Measurements from ENCODE around the gene CASQ2. TPM values are rescaled to one million over a fixed set of nuclear protein-coding genes. Genes with fewer than 3 reads are reported as not detected.
A peak's percentile ranks its signal among the peaks of the same experiment; 100 is the strongest.

Gene CASQ2
- total and polyA plus RNA-seq, 9 of the 15 experiments (the other 6 are each of a cell fraction or from before 2014, with no cell fraction given): not detected

DNA sequence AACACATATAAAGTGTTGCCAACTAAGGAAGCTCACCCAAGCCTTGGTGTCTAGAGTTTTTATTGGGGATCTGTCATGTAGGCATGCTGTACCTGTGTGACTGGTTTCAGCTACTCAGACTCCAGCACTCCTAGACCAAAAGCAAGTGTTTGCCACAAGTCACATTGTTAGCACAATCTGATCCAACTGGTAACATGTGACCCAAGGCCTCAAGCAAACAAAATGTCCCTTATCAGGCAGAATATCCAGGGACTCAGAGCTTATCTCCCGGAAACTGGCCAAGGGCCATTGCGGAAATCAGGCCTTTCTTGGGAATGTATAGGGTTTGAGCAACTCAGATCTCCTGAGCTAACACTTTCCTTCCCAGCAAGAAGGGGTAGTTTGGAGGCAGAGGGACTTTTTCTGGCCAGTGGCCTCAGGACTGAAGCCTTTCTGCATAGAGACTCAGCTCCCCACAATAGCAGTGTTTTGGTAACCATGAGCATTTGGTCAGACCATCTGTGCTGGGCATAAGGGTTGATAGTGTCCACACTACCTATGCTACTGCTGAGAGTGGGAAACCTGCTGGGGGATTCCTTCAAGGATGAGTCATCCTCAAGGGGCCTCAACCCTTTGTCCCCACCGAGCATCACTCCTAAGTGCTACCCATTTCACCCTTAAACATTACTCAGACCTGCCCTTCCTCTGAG is 42.8 kb upstream of the CASQ2 start (continued):
- TF ChIP-seq, protein P1, sequence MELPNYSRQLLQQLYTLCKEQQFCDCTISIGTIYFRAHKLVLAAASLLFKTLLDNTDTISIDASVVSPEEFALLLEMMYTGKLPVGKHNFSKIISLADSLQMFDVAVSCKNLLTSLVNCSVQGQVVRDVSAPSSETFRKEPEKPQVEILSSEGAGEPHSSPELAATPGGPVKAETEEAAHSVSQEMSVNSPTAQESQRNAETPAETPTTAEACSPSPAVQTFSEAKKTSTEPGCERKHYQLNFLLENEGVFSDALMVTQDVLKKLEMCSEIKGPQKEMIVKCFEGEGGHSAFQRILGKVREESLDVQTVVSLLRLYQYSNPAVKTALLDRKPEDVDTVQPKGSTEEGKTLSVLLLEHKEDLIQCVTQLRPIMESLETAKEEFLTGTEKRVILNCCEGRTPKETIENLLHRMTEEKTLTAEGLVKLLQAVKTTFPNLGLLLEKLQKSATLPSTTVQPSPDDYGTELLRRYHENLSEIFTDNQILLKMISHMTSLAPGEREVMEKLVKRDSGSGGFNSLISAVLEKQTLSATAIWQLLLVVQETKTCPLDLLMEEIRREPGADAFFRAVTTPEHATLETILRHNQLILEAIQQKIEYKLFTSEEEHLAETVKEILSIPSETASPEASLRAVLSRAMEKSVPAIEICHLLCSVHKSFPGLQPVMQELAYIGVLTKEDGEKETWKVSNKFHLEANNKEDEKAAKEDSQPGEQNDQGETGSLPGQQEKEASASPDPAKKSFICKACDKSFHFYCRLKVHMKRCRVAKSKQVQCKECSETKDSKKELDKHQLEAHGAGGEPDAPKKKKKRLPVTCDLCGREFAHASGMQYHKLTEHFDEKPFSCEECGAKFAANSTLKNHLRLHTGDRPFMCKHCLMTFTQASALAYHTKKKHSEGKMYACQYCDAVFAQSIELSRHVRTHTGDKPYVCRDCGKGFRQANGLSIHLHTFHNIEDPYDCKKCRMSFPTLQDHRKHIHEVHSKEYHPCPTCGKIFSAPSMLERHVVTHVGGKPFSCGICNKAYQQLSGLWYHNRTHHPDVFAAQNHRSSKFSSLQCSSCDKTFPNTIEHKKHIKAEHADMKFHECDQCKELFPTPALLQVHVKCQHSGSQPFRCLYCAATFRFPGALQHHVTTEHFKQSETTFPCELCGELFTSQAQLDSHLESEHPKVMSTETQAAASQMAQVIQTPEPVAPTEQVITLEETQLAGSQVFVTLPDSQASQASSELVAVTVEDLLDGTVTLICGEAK (IDR thresholded peaks at IDR 0.05): no peak
- TF ChIP-seq, protein P1 (CRISPR knock-in tag; IDR thresholded peaks at IDR 0.05): no peak
- no peak for TF ChIP-seq ZNF217 (CRISPR knock-in tag; IDR thresholded peaks at IDR 0.05)
- TF ChIP-seq NFIX (CRISPR knock-in tag; IDR thresholded peaks at IDR 0.05; ENCODE audit: low read depth): no peak
- TF ChIP-seq TCF3 (CRISPR knock-in tag; IDR thresholded peaks at IDR 0.05): no peak
- TF ChIP-seq, protein P2, sequence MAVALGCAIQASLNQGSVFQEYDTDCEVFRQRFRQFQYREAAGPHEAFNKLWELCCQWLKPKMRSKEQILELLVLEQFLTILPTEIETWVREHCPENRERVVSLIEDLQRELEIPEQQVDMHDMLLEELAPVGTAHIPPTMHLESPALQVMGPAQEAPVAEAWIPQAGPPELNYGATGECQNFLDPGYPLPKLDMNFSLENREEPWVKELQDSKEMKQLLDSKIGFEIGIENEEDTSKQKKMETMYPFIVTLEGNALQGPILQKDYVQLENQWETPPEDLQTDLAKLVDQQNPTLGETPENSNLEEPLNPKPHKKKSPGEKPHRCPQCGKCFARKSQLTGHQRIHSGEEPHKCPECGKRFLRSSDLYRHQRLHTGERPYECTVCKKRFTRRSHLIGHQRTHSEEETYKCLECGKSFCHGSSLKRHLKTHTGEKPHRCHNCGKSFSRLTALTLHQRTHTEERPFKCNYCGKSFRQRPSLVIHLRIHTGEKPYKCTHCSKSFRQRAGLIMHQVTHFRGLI (CRISPR knock-in tag; IDR thresholded peaks at IDR 0.05): no peak
- TF ChIP-seq HLTF (IDR thresholded peaks at IDR 0.05): no peak
- no peak for TF ChIP-seq SREBF2 (CRISPR knock-in tag; IDR thresholded peaks at IDR 0.05)
- 0 out of 4 replicates have a peak, but pooled peaks of 1 of the 2 experiments have one; percentile 43 for TF ChIP-seq TEAD1 (CRISPR knock-in tag; IDR thresholded peaks at IDR 0.05)
- TF ChIP-seq, protein P3, sequence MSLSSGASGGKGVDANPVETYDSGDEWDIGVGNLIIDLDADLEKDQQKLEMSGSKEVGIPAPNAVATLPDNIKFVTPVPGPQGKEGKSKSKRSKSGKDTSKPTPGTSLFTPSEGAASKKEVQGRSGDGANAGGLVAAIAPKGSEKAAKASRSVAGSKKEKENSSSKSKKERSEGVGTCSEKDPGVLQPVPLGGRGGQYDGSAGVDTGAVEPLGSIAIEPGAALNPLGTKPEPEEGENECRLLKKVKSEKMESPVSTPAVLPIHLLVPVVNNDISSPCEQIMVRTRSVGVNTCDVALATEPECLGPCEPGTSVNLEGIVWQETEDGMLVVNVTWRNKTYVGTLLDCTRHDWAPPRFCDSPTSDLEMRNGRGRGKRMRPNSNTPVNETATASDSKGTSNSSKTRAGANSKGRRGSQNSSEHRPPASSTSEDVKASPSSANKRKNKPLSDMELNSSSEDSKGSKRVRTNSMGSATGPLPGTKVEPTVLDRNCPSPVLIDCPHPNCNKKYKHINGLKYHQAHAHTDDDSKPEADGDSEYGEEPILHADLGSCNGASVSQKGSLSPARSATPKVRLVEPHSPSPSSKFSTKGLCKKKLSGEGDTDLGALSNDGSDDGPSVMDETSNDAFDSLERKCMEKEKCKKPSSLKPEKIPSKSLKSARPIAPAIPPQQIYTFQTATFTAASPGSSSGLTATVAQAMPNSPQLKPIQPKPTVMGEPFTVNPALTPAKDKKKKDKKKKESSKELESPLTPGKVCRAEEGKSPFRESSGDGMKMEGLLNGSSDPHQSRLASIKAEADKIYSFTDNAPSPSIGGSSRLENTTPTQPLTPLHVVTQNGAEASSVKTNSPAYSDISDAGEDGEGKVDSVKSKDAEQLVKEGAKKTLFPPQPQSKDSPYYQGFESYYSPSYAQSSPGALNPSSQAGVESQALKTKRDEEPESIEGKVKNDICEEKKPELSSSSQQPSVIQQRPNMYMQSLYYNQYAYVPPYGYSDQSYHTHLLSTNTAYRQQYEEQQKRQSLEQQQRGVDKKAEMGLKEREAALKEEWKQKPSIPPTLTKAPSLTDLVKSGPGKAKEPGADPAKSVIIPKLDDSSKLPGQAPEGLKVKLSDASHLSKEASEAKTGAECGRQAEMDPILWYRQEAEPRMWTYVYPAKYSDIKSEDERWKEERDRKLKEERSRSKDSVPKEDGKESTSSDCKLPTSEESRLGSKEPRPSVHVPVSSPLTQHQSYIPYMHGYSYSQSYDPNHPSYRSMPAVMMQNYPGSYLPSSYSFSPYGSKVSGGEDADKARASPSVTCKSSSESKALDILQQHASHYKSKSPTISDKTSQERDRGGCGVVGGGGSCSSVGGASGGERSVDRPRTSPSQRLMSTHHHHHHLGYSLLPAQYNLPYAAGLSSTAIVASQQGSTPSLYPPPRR (CRISPR knock-in tag; IDR thresholded peaks at IDR 0.05; ENCODE audit: borderline replicate concordance): no peak
- no peak for TF ChIP-seq TAF15 (IDR thresholded peaks at IDR 0.05; ENCODE audit: low read depth, low read length)
- no peak for TF ChIP-seq KDM1A (IDR thresholded peaks at IDR 0.05)
- no peak; the same call in 1 of the 2 replicates for TF ChIP-seq ZKSCAN8 (CRISPR knock-in tag; IDR thresholded peaks at IDR 0.05)

Measured in K562 (cell line).